IMR-90 (cell line): ENCODE measurements around the gene TSG101. TPM values are rescaled to one million over a fixed set of nuclear protein-coding genes. Genes with fewer than 3 reads are reported as not detected.

ENCODE experiments used
- ATAC-seq: fragments of 200-7000 bp; cut with Tn5 transposase; 2 replicates; pipeline ENCODE4 v1.9.1; 2020; ENCODE audit warnings: low read depth, mild to moderate bottlenecking, moderate library complexity
- BruUV-seq: library from RNA; stranded (reverse); fragments of 400-500 nt; replicated peaks from 2 replicates; lab custom pipeline; 2021; lab: Mats Ljungman, UMichigan
- CTCF ChIA-PET: fragments of 300-600 bp; formaldehyde crosslinking; extraction: SDS; loops from one replicate; lab custom pipeline; 2021; ENCODE audit warnings: antibody characterized with exemption; lab: Yijun Ruan, JAX
- POLR2A ChIA-PET: fragments of 300-600 bp; sonication (Branson Sonifier 250); formaldehyde crosslinking; loops from one replicate; lab custom pipeline; 2022; ENCODE audit warnings: antibody characterized with exemption; ENCODE audit not compliant: unreplicated experiment; lab: Charles Lee
- DNase-seq: peaks from one replicate; pipeline ENCODE4 v3.0.0; 2013
- H2AFZ ChIP-seq: replicated peaks from 2 replicates; pipeline ENCODE3; 2013; ENCODE audit warnings: low read length, mild to moderate bottlenecking; ENCODE audit not compliant: poor library complexity
- H2AK5ac ChIP-seq: 2 replicates; pipeline ENCODE4 v1.6.1; 2013; ENCODE audit warnings: low read depth, low read length, inconsistent platforms
- H2AK9ac ChIP-seq: replicated peaks from 2 replicates; pipeline ENCODE3; 2013; ENCODE audit warnings: mild to moderate bottlenecking, low read depth, low read length, moderate library complexity; ENCODE audit not compliant: poor library complexity
- H2BK120ac ChIP-seq: 2 replicates; pipeline ENCODE4 v1.6.1; 2013; ENCODE audit warnings: low read depth, low read length, inconsistent platforms
- H2BK15ac ChIP-seq: 3 replicates; pipeline ENCODE4 v1.6.1; 2013; ENCODE audit warnings: low read depth, low read length, inconsistent platforms
- H2BK20ac ChIP-seq: 2 replicates; pipeline ENCODE4 v1.6.1; 2013; ENCODE audit warnings: low read depth, mild to moderate bottlenecking, inconsistent platforms, low read length, moderate library complexity
- H2BK5ac ChIP-seq: 2 replicates; pipeline ENCODE4 v1.6.1; 2013; ENCODE audit warnings: mild to moderate bottlenecking, low read depth, low read length, inconsistent platforms; ENCODE audit not compliant: poor library complexity, severe bottlenecking
- H3K14ac ChIP-seq: replicated peaks from 2 replicates; pipeline ENCODE4 v1.6.1; 2013; ENCODE audit warnings: low read depth, low read length, inconsistent platforms
- H3K18ac ChIP-seq: 2 replicates; pipeline ENCODE4 v1.6.1; 2013; ENCODE audit warnings: low read depth, low read length, control low read depth
- H3K23ac ChIP-seq: 2 replicates; pipeline ENCODE4 v1.6.1; 2013; ENCODE audit warnings: low read depth, low read length, inconsistent platforms
- H3K27ac ChIP-seq: 2 replicates; pipeline ENCODE4 v1.5.1; 2013; ENCODE audit warnings: mild to moderate bottlenecking, control low read depth, low read length; ENCODE audit not compliant: insufficient read depth
- H3K27me3 ChIP-seq: 2 replicates; pipeline ENCODE4 v1.6.1; 2013; ENCODE audit warnings: low read length; ENCODE audit not compliant: control insufficient read depth, insufficient read depth
- H3K36me3 ChIP-seq: 2 replicates; pipeline ENCODE4 v1.6.1; 2013; ENCODE audit warnings: low read length, mixed read lengths; ENCODE audit not compliant: control insufficient read depth, insufficient read depth
- H3K4ac ChIP-seq: 2 replicates; pipeline ENCODE4 v1.6.1; 2013; ENCODE audit warnings: low read depth, low read length, inconsistent platforms
- H3K4me1 ChIP-seq: 2 replicates; pipeline ENCODE4 v1.6.1; 2013; ENCODE audit warnings: low read length, mixed read lengths; ENCODE audit not compliant: control insufficient read depth, insufficient read depth
- H3K4me2 ChIP-seq: 2 replicates; pipeline ENCODE4 v1.6.1; 2013; ENCODE audit warnings: low read depth, mild to moderate bottlenecking, control low read depth, low read length, moderate library complexity
- H3K4me3 ChIP-seq: 2 replicates; pipeline ENCODE4 v1.5.1; 2013; ENCODE audit warnings: low read depth, mild to moderate bottlenecking, control low read depth, low read length, moderate library complexity; ENCODE audit not compliant: insufficient read depth
- H3K56ac ChIP-seq: 2 replicates; pipeline ENCODE4 v1.6.1; 2013; ENCODE audit warnings: low read length, inconsistent platforms; ENCODE audit not compliant: insufficient read depth; ENCODE audit errors: extremely low read depth
- H3K79me1 ChIP-seq, 2 experiments: 2 replicates each; pipeline ENCODE4 v1.6.1; 2013; ENCODE audit warnings: low read length in 2 of 2, inconsistent platforms in 1 of 2, low read depth in 1 of 2
- H3K9ac ChIP-seq: 2 replicates; pipeline ENCODE4 v1.6.1; 2013; ENCODE audit warnings: low read depth, low read length, control low read depth
- H3K9me1 ChIP-seq: 2 replicates; pipeline ENCODE4 v1.6.1; 2013; ENCODE audit warnings: low read length, inconsistent platforms; ENCODE audit not compliant: insufficient read depth
- H3K9me3 ChIP-seq: 2 replicates; pipeline ENCODE4 v1.6.1; 2013; ENCODE audit warnings: low read length; ENCODE audit not compliant: control insufficient read depth, insufficient read depth
- H4K20me1 ChIP-seq: 2 replicates; pipeline ENCODE4 v1.6.1; 2013; ENCODE audit warnings: low read length, inconsistent platforms; ENCODE audit not compliant: insufficient read depth
- H4K5ac ChIP-seq: 2 replicates; pipeline ENCODE4 v1.6.1; 2013; ENCODE audit warnings: mild to moderate bottlenecking, low read depth, low read length, control low read depth
- H4K8ac ChIP-seq, 2 experiments: 2 replicates each; pipeline ENCODE4 v1.6.1; 2013; ENCODE audit warnings: low read depth in 2 of 2, low read length in 2 of 2, control low read depth in 1 of 2, inconsistent platforms in 1 of 2
- H4K91ac ChIP-seq: 2 replicates; pipeline ENCODE4 v1.6.1; 2013; ENCODE audit warnings: low read depth, low read length, inconsistent platforms; ENCODE audit not compliant: insufficient read depth
- CEBPB ChIP-seq: IDR thresholded peaks from 2 replicates; pipeline ENCODE4 v1.6.1; 2012; ENCODE audit warnings: low read depth, low read length, improper control_type of control experiment
- POLR2A ChIP-seq: IDR thresholded peaks from 2 replicates; pipeline ENCODE4 v1.6.1; 2012; ENCODE audit warnings: mild to moderate bottlenecking, low read depth, low read length
- RCOR1 ChIP-seq: IDR thresholded peaks from 2 replicates; pipeline ENCODE4 v1.6.1; 2012; ENCODE audit warnings: mild to moderate bottlenecking, low read length, improper control_type of control experiment; ENCODE audit not compliant: insufficient replicate concordance
- WGBS, 2 experiments: methylation state at CpG; one replicate each; pipeline versions ENCODE4 v1.1.5 to v1.1.7; 2013; ENCODE audit warnings: missing lambda C conversion rate in 2 of 2; ENCODE audit not compliant: insufficient read length in 1 of 2; ENCODE audit errors: extremely low coverage in 2 of 2; 5-methylcytosine and 5-hydroxymethylcytosine counted together
- dilution Hi-C: fragments of 300-500 bp; cut with HindIII; formaldehyde crosslinking; loops from one replicate; pipeline ENCODE4 v1.14.3; 2018; ENCODE audit warnings: low sequenced_read_pairs; ENCODE audit not compliant: unreplicated experiment
- in situ Hi-C: fragments of 300-500 bp; cut with MboI; formaldehyde crosslinking; loops from 3 replicates; pipeline ENCODE4 v1.14.3; 2019; ENCODE audit warnings: low sequenced_read_pairs, inconsistent platforms, mixed read lengths
- intact Hi-C: fragments of 100-400 bp; cut with micrococcal nuclease; formaldehyde crosslinking; loops from 2 replicates; pipeline ENCODE4 v1.10.0; 2022
- polyA plus RNA-seq, 3 experiments: library from polyadenylated mRNA; depleted of rRNA; stranded (reverse); fragments of >200 nt; gene quantifications; 2 replicates each; pipeline ENCODE4 v1.2.3, GENCODE V29; 2012; ENCODE audit warnings: low replicate concordance in 1 of 3
- total RNA-seq: library from RNA; depleted of rRNA; stranded (reverse); fragments of >200 nt; gene quantifications from 2 replicates; pipeline ENCODE4 v1.2.3, GENCODE V29; 2012
- TF ChIP-seq, protein P1 (sequence below): conservative IDR thresholded peaks from 2 replicates; pipeline ENCODE4 v1.5.1; 2012; ENCODE audit warnings: mild to moderate bottlenecking, low read depth, low read length, improper control_type of control experiment

TSG101 gene
- total and polyA plus RNA-seq, 2 of the 4 experiments (the other 2 are of a cell fraction), result 67.4 to 113 TPM

GRCh38 chr11:18522388-18522787 is 4.4 kb downstream of the TSG101 start:
- Histone ChIP-seq H2BK20ac (no peak overlapping the region), H2AFZ (no peak overlapping the region), H3K4me2 (no peak overlapping the region), H3K79me1 (peaks cover 35 to 62% of the 10 kb centered on the region in 2 experiments), H4K5ac (no peak overlapping the region), H3K36me3 (peaks cover 9% of the 10 kb centered on the region), H3K27me3 (no peaks in the 10 kb centered on the region), H3K18ac (no peak overlapping the region), H4K8ac (no peak overlapping the region), H4K20me1 (peaks cover 23% of the 10 kb centered on the region), H2AK5ac (no peak overlapping the region), H3K4me1 (no peaks in the 10 kb centered on the region), H2BK5ac (no peak overlapping the region), H2AK9ac (no peak overlapping the region), H3K4ac (no peak overlapping the region), H3K9me1 (peaks cover 5% of the 10 kb centered on the region; the same call in 1 of the 2 replicates), H3K23ac (no peak overlapping the region), H3K56ac (no peak overlapping the region), H3K9ac (no peak overlapping the region), H2BK120ac (no peak overlapping the region), H2BK15ac (no peak overlapping the region), H3K14ac (no peak overlapping the region), H3K9me3 (no peaks in the 10 kb centered on the region), H3K27ac (no peak overlapping the region), H3K4me3 (no peak overlapping the region), H4K91ac (no peak overlapping the region)
- TF ChIP-seq RCOR1 (no peak), POLR2A (no peak), CEBPB (no peak)
- TF ChIP-seq, protein P1, sequence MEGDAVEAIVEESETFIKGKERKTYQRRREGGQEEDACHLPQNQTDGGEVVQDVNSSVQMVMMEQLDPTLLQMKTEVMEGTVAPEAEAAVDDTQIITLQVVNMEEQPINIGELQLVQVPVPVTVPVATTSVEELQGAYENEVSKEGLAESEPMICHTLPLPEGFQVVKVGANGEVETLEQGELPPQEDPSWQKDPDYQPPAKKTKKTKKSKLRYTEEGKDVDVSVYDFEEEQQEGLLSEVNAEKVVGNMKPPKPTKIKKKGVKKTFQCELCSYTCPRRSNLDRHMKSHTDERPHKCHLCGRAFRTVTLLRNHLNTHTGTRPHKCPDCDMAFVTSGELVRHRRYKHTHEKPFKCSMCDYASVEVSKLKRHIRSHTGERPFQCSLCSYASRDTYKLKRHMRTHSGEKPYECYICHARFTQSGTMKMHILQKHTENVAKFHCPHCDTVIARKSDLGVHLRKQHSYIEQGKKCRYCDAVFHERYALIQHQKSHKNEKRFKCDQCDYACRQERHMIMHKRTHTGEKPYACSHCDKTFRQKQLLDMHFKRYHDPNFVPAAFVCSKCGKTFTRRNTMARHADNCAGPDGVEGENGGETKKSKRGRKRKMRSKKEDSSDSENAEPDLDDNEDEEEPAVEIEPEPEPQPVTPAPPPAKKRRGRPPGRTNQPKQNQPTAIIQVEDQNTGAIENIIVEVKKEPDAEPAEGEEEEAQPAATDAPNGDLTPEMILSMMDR, result 0 out of 2 replicates have a peak, but pooled peaks have one; percentile 7
- dilution Hi-C loops (no loop called here), in situ Hi-C loops (no loop called here), intact Hi-C loops (no loop called here)
- CTCF ChIA-PET, result interaction anchor here (0.6 kb wide), 1 partner anchor 19 kb away, joined by 3 read pairs; no protein-coding TSS in a partner anchor
- 92% methylated on average over 4 of the region's 4 CpGs; no CpG with 5 or more reads in 1 of the 2 experiments for WGBS, 2 experiments
- no TSS peak for BruUV-seq
- no peak for ATAC-seq
- POLR2A ChIA-PET, result no interaction called here
- DNase-seq, result no peak
